Gastrocnemius medialis (tissue), 4 donors: ENCODE data around the gene TRMT61A.

Source experiments
- CTCF ChIP-seq, 5 experiments: fragments of 450-650 bp in 3 of 5; fragments of 200-600 bp in 2 of 5; sonication (generic) in 2 of 5; IDR thresholded peaks in 4 of 5; conservative IDR thresholded peaks in 1 of 5; 1 replicate in 4 of 5; 2 replicates in 1 of 5; pipeline ENCODE4 v1.5.1; 2016 to 2019; ENCODE audit warnings: antibody characterized with exemption in 5 of 5, mild to moderate bottlenecking in 3 of 5, moderate library complexity in 3 of 5
- POLR2A ChIP-seq, 2 donors: fragments of 450-650 bp; IDR thresholded peaks; one replicate each; pipeline ENCODE4 v1.6.1; 2017; ENCODE audit warnings: antibody characterized with exemption in 2 of 2, mild to moderate bottlenecking in 2 of 2, moderate library complexity in 2 of 2

GRCh38 chr14:103508521-103509329 lies 20.3 kb upstream of the TRMT61A start:
- no peak for TF ChIP-seq POLR2A (IDR thresholded peaks at IDR 0.05)
- no peak for TF ChIP-seq CTCF (IDR thresholded peaks at IDR 0.05 in 4 of 5, conservative IDR thresholded peaks at IDR 0.05 in 1 of 5)
